ENCODE data around the gene GFER.

Gene GFER

GRCh38 chr16:2024032-2024420 is 40.0 kb downstream of the GFER start (continued):
- TF ChIP-seq ZNF645 (tag by site-specific recombination; IDR thresholded peaks at IDR 0.05): no peak
- no peak for TF ChIP-seq ZNF639 (tag by site-specific recombination; IDR thresholded peaks at IDR 0.05)
- TF ChIP-seq FEZF1 (tag by site-specific recombination; IDR thresholded peaks at IDR 0.05): no peak
- no peak for TF ChIP-seq ZNF423 (tag by site-specific recombination; IDR thresholded peaks at IDR 0.05)
- no peak for TF ChIP-seq ZNF623 (tag by site-specific recombination; IDR thresholded peaks at IDR 0.05)
- no peak for TF ChIP-seq KLF16 (tag by site-specific recombination; IDR thresholded peaks at IDR 0.05)
- no peak for TF ChIP-seq ZSCAN16 (tag by site-specific recombination; IDR thresholded peaks at IDR 0.05)
- no peak for TF ChIP-seq ZNF132 (tag by site-specific recombination; IDR thresholded peaks at IDR 0.05; ENCODE audit: borderline replicate concordance)
- no peak for TF ChIP-seq ZNF350 (tag by site-specific recombination; IDR thresholded peaks at IDR 0.05)

- Histone ChIP-seq H3K27ac (ENCODE audit: extremely low read depth, low read depth, low read length) (no peak overlapping the region), H3K4me3 (ENCODE audit: low read depth, low read length) (no peak overlapping the region), H3K9me3 (ENCODE audit: control insufficient read depth, insufficient read depth, low read depth, low read length) (no peaks in the 10 kb centered on the region), H3K4me1 (ENCODE audit: control insufficient read depth, insufficient read depth, low read length) (peaks cover 3% of the 10 kb centered on the region; the same call in 1 of the 2 replicates), H3K36me3 (ENCODE audit: control insufficient read depth in 2 of 2, insufficient read depth in 1 of 2, low read length in 2 of 2) (peaks cover 0 to 4% of the 10 kb centered on the region in 2 experiments; a peak in 1 of 3 replicates)
- TF ChIP-seq ZNF2 (tag by site-specific recombination; IDR thresholded peaks at IDR 0.05): no peak
- TF ChIP-seq ZNF223 (tag by site-specific recombination; IDR thresholded peaks at IDR 0.05): no peak
- TF ChIP-seq ZSCAN30 (tag by site-specific recombination; IDR thresholded peaks at IDR 0.05): no peak
- TF ChIP-seq ZNF585B (tag by site-specific recombination; IDR thresholded peaks at IDR 0.05): no peak
- no peak for TF ChIP-seq ZNF157 (tag by site-specific recombination; IDR thresholded peaks at IDR 0.05)
- CTCF ChIA-PET: interaction anchor here (0.6 kb wide), 1 partner anchor 41 kb away, joined by 4 read pairs; no protein-coding TSS in a partner anchor
- POLR2A ChIA-PET: interaction anchor here (1.3 kb wide), 1 partner anchor 130 kb away, joined by 5 read pairs; the partner anchor contains the start of gene TRAF7
Measured at GRCh38 chr16:2025251-2025650, 41.3 kb downstream of the GFER start.

GRCh38 chr16:2025878-2026460 is 42.0 kb downstream of the GFER start:
- Histone ChIP-seq H3K4me1 (ENCODE audit: control insufficient read depth, insufficient read depth, low read length) (peaks cover 3% of the 10 kb centered on the region; the same call in 1 of the 2 replicates), H3K36me3 (ENCODE audit: control insufficient read depth in 2 of 2, insufficient read depth in 1 of 2, low read length in 2 of 2) (peaks cover 0 to 4% of the 10 kb centered on the region in 2 experiments; a peak in 1 of 3 replicates), H3K9me3 (ENCODE audit: control insufficient read depth, insufficient read depth, low read depth, low read length) (no peaks in the 10 kb centered on the region), H3K4me3 (ENCODE audit: low read depth, low read length) (no peak overlapping the region), H3K27ac (ENCODE audit: extremely low read depth, low read depth, low read length) (peak overlapping the region; percentile 31; the same call in 1 of the 2 replicates)
- no peak for TF ChIP-seq ZNF24 (tag by site-specific recombination; IDR thresholded peaks at IDR 0.05)
- no peak for TF ChIP-seq ZNF148 (tag by site-specific recombination; IDR thresholded peaks at IDR 0.05; ENCODE audit: borderline replicate concordance)
- no peak for TF ChIP-seq ZNF324 (tag by site-specific recombination; IDR thresholded peaks at IDR 0.05)
- TF ChIP-seq KLF1 (tag by site-specific recombination; IDR thresholded peaks at IDR 0.05): no peak
- 0 out of 2 replicates have a peak, but pooled peaks have one; percentile 10 for TF ChIP-seq GLIS1 (tag by site-specific recombination; IDR thresholded peaks at IDR 0.05)
- CTCF ChIA-PET: no interaction called here
- POLR2A ChIA-PET: interaction anchor here (0.6 to 2.6 kb wide), 3 partner anchors 21 to 129 kb away, joined by 5 to 15 read pairs (median 6); partner anchors contain the start of genes NTHL1, TRAF7 and TSC2
